ENCODE data around the gene TACC3.

Gene TACC3

GRCh38 chr4:1766106-1767060, 45.1 kb downstream of the TACC3 start:
- H3K27ac ChIP-seq (ENCODE audit: low read depth, low read length): no peak overlapping the region
- H3K4me1 ChIP-seq (ENCODE audit: control insufficient read depth in 1 of 2, insufficient read depth in 2 of 2, low read length in 2 of 2): peaks cover 0 to 4% of the 10 kb centered on the region in 2 donors
- H3K4me3 ChIP-seq (ENCODE audit: low read depth in 1 of 2, low read length in 2 of 2): no peak overlapping the region
- no peak overlapping the region for H3K9ac ChIP-seq (ENCODE audit: low read depth in 1 of 2, low read length in 2 of 2)
- no peaks in the 10 kb centered on the region for H3K36me3 ChIP-seq (ENCODE audit: control insufficient read depth in 1 of 2, insufficient read depth in 2 of 2, low read length in 2 of 2)
- no peaks in the 10 kb centered on the region for H3K9me3 ChIP-seq (ENCODE audit: control insufficient read depth in 1 of 2, low read length in 2 of 2)
- peaks cover 33 to 47% of the 10 kb centered on the region in 2 donors for H3K27me3 ChIP-seq (ENCODE audit: control insufficient read depth in 1 of 2, insufficient read depth in 2 of 2, low read length in 2 of 2)

DNA sequence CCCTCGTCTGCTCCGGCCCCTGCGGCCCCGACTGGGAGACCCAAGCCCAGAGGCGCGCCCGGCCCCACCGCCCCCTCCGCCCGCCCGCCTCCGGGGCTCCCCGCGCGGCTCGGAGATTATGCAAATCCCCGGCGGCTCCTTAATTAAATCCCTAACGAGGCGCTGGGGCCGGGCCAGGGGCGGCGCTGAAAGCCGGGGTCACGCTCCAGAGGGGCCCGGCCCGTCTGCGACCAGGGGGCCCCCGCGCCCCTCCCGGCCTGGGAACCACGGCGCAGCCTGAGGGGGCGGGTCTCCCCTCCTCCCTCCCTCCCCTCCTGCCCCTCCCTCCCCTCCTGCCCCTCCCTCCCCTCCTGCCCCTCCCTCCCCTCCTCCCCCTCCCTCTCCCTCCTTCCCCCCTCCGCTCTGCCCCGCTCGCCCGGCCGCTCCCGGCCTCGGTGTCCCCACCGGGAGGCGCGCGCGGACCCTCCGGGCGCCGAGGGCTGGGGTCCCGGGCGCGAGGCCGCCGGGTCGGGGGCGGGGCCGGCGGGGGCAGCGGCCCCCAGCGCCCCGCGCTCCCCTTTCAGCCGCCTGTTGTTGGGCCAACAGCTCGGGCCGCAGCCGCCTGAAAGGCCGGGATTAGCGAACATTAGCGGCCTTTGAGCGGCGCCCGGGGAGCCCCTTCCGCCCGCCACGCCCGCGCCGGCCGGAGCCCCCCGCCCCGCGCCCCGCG, 45.9 kb downstream of the TACC3 start:
- no peak overlapping the region for H3K4me3 ChIP-seq (ENCODE audit: low read depth in 1 of 2, low read length in 2 of 2)
- H3K27me3 ChIP-seq (ENCODE audit: control insufficient read depth in 1 of 2, insufficient read depth in 2 of 2, low read length in 2 of 2): peaks cover 33 to 49% of the 10 kb centered on the region in 2 donors
- H3K36me3 ChIP-seq (ENCODE audit: control insufficient read depth in 1 of 2, insufficient read depth in 2 of 2, low read length in 2 of 2): no peaks in the 10 kb centered on the region
- H3K4me1 ChIP-seq (ENCODE audit: control insufficient read depth in 1 of 2, insufficient read depth in 2 of 2, low read length in 2 of 2): peaks cover 0 to 4% of the 10 kb centered on the region in 2 donors
- no peak overlapping the region for H3K27ac ChIP-seq (ENCODE audit: low read depth, low read length)
- no peaks in the 10 kb centered on the region for H3K9me3 ChIP-seq (ENCODE audit: control insufficient read depth in 1 of 2, low read length in 2 of 2)
- no peak overlapping the region for H3K9ac ChIP-seq (ENCODE audit: low read depth in 1 of 2, low read length in 2 of 2)

DNA sequence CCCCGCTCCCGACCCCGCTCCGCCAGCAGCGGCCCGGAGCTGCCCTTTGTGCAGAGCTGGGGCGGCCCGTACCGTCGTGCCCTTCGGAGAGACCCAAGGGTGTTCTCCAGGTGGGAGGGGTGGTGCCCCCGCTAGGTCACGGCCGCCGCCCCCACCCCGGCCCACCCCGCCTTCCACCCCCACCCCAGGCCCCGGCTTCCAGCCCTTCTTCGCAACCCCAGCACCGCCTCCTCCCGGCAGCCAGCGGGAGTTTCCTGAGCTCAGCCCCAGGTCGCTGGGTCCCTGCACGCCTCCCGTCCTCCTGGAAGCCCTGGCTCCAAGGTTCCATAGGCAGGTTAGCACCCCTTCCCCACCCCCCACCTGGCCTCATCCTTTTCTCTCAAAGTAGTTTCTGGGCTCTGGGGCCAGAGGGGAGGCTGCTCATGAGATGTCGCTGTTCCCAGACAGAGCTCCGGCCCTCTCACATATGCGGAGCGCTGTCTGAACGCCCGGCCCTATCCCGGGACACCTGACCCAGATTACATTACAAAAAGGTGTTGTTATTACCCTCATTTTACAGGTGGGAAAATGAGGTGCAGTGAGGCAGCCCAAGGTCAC, 46.5 kb downstream of the TACC3 start:
- peaks cover 28 to 46% of the 10 kb centered on the region in 2 donors for H3K27me3 ChIP-seq (ENCODE audit: control insufficient read depth in 1 of 2, insufficient read depth in 2 of 2, low read length in 2 of 2)
- no peak overlapping the region for H3K27ac ChIP-seq (ENCODE audit: low read depth, low read length)
- no peak overlapping the region for H3K9ac ChIP-seq (ENCODE audit: low read depth in 1 of 2, low read length in 2 of 2)
- peaks cover 0 to 4% of the 10 kb centered on the region in 2 donors for H3K4me1 ChIP-seq (ENCODE audit: control insufficient read depth in 1 of 2, insufficient read depth in 2 of 2, low read length in 2 of 2)
- H3K4me3 ChIP-seq (ENCODE audit: low read depth in 1 of 2, low read length in 2 of 2): no peak overlapping the region
- H3K36me3 ChIP-seq (ENCODE audit: control insufficient read depth in 1 of 2, insufficient read depth in 2 of 2, low read length in 2 of 2): no peaks in the 10 kb centered on the region
- no peaks in the 10 kb centered on the region for H3K9me3 ChIP-seq (ENCODE audit: control insufficient read depth in 1 of 2, low read length in 2 of 2)

- Histone ChIP-seq H3K9me3 (ENCODE audit: control insufficient read depth in 1 of 2, low read length in 2 of 2) (no peaks in the 10 kb centered on the region), H3K27ac (ENCODE audit: low read depth, low read length) (no peak overlapping the region), H3K9ac (ENCODE audit: low read depth in 1 of 2, low read length in 2 of 2) (no peak overlapping the region), H3K4me1 (ENCODE audit: control insufficient read depth in 1 of 2, insufficient read depth in 2 of 2, low read length in 2 of 2) (peaks cover 0 to 4% of the 10 kb centered on the region in 2 donors), H3K27me3 (ENCODE audit: control insufficient read depth in 1 of 2, insufficient read depth in 2 of 2, low read length in 2 of 2) (peaks cover 24 to 46% of the 10 kb centered on the region in 2 donors), H3K36me3 (ENCODE audit: control insufficient read depth in 1 of 2, insufficient read depth in 2 of 2, low read length in 2 of 2) (no peaks in the 10 kb centered on the region), H3K4me3 (ENCODE audit: low read depth in 1 of 2, low read length in 2 of 2) (no peak overlapping the region)
Observed at GRCh38 chr4:1768367-1769034, 47.2 kb downstream of the TACC3 start.

DNA sequence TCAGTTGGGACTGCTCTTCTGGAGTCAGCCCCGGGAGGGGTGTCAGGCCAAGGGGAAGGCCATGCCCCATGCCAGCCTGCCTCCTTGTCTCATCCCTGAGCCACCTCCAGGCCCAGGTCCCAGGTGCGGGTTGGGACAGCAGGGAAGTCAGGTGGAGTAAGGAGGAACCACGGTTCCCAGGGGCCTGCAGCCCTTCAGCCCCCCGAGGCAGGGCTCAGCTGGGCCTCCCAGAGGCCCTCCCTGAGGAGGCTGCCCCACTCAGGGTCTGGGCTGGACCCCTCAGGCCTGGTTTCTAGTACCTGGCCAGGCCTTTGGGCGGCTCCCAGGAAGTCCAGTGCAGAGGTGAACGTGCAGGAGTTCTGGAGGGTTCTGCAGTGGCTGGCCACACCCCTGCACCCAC, 48.4 kb downstream of the TACC3 start:
- Histone ChIP-seq H3K9ac (ENCODE audit: low read depth in 1 of 2, low read length in 2 of 2) (no peak overlapping the region), H3K9me3 (ENCODE audit: control insufficient read depth in 1 of 2, low read length in 2 of 2) (no peaks in the 10 kb centered on the region), H3K4me1 (ENCODE audit: control insufficient read depth in 1 of 2, insufficient read depth in 2 of 2, low read length in 2 of 2) (no peaks in the 10 kb centered on the region), H3K27me3 (ENCODE audit: control insufficient read depth in 1 of 2, insufficient read depth in 2 of 2, low read length in 2 of 2) (peaks cover 24 to 42% of the 10 kb centered on the region in 2 donors), H3K4me3 (ENCODE audit: low read depth in 1 of 2, low read length in 2 of 2) (no peak overlapping the region), H3K27ac (ENCODE audit: low read depth, low read length) (no peak overlapping the region), H3K36me3 (ENCODE audit: control insufficient read depth in 1 of 2, insufficient read depth in 2 of 2, low read length in 2 of 2) (no peaks in the 10 kb centered on the region)

DNA sequence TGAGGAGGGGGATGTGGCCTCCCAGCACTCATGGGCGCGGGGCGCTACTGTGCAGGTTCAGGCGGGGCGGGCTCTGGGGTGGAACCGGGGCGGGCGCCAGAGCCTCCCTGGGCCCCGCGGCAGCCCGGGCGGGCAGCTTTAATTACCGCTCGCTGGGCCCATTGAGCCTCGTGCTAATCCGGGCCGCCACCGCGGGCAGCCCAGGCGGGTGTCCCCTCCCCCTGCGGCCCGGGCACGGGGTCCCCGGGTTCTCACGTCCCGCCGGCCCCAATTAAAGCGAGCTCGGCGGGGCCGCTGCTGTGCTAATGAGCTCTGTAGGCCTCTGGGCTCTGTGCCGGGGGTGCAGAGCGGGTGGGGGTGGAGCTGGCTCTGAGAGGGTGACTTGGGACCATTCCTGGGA, 48.9 kb downstream of the TACC3 start:
- peaks cover 24 to 42% of the 10 kb centered on the region in 2 donors for H3K27me3 ChIP-seq (ENCODE audit: control insufficient read depth in 1 of 2, insufficient read depth in 2 of 2, low read length in 2 of 2)
- no peak overlapping the region for H3K9ac ChIP-seq (ENCODE audit: low read depth in 1 of 2, low read length in 2 of 2)
- H3K9me3 ChIP-seq (ENCODE audit: control insufficient read depth in 1 of 2, low read length in 2 of 2): no peaks in the 10 kb centered on the region
- no peaks in the 10 kb centered on the region for H3K4me1 ChIP-seq (ENCODE audit: control insufficient read depth in 1 of 2, insufficient read depth in 2 of 2, low read length in 2 of 2)
- H3K4me3 ChIP-seq (ENCODE audit: low read depth in 1 of 2, low read length in 2 of 2): no peak overlapping the region
- no peaks in the 10 kb centered on the region for H3K36me3 ChIP-seq (ENCODE audit: control insufficient read depth in 1 of 2, insufficient read depth in 2 of 2, low read length in 2 of 2)
- no peak overlapping the region for H3K27ac ChIP-seq (ENCODE audit: low read depth, low read length)

DNA sequence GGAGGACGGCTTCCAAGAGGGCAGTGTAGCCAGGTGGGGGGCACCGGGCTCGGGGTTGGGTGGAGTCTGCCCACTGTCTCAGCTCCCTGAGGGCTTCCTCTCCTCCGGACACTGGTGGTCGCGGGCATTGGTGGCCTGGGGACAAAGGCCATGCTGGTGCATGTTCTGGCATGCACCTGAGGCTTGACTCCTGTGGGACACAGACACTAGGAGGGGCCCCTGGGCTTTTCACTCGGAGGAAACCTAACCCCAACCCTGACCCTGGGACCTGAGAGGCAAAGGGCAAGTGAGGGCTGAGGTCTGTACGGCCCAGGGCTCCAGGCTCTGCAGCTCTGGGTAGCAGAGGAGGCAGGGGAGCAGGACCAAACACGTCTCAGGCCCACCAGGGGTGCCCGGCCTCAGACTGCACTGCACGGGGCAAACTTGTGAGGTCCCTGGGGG, 49.5 kb downstream of the TACC3 start:
- H3K4me1 ChIP-seq (ENCODE audit: control insufficient read depth in 1 of 2, insufficient read depth in 2 of 2, low read length in 2 of 2): no peaks in the 10 kb centered on the region
- no peak overlapping the region for H3K4me3 ChIP-seq (ENCODE audit: low read depth in 1 of 2, low read length in 2 of 2)
- H3K36me3 ChIP-seq (ENCODE audit: control insufficient read depth in 1 of 2, insufficient read depth in 2 of 2, low read length in 2 of 2): no peaks in the 10 kb centered on the region
- H3K9ac ChIP-seq (ENCODE audit: low read depth in 1 of 2, low read length in 2 of 2): no peak overlapping the region
- peaks cover 24 to 37% of the 10 kb centered on the region in 2 donors for H3K27me3 ChIP-seq (ENCODE audit: control insufficient read depth in 1 of 2, insufficient read depth in 2 of 2, low read length in 2 of 2)
- H3K9me3 ChIP-seq (ENCODE audit: control insufficient read depth in 1 of 2, low read length in 2 of 2): no peaks in the 10 kb centered on the region
- H3K27ac ChIP-seq (ENCODE audit: low read depth, low read length): no peak overlapping the region

GRCh38 chr4:1771555-1772305, 50.4 kb downstream of the TACC3 start:
- H3K4me1 ChIP-seq (ENCODE audit: control insufficient read depth in 1 of 2, insufficient read depth in 2 of 2, low read length in 2 of 2): no peaks in the 10 kb centered on the region
- peaks cover 24 to 29% of the 10 kb centered on the region in 2 donors for H3K27me3 ChIP-seq (ENCODE audit: control insufficient read depth in 1 of 2, insufficient read depth in 2 of 2, low read length in 2 of 2)
- H3K9ac ChIP-seq (ENCODE audit: low read depth in 1 of 2, low read length in 2 of 2): no peak overlapping the region
- no peaks in the 10 kb centered on the region for H3K9me3 ChIP-seq (ENCODE audit: control insufficient read depth in 1 of 2, low read length in 2 of 2)
- no peak overlapping the region for H3K27ac ChIP-seq (ENCODE audit: low read depth, low read length)
- no peaks in the 10 kb centered on the region for H3K36me3 ChIP-seq (ENCODE audit: control insufficient read depth in 1 of 2, insufficient read depth in 2 of 2, low read length in 2 of 2)
- H3K4me3 ChIP-seq (ENCODE audit: low read depth in 1 of 2, low read length in 2 of 2): no peak overlapping the region

- H3K36me3 ChIP-seq (ENCODE audit: control insufficient read depth in 1 of 2, insufficient read depth in 2 of 2, low read length in 2 of 2): no peaks in the 10 kb centered on the region
- H3K27me3 ChIP-seq (ENCODE audit: control insufficient read depth in 1 of 2, insufficient read depth in 2 of 2, low read length in 2 of 2): peaks cover 22 to 29% of the 10 kb centered on the region in 2 donors
- no peaks in the 10 kb centered on the region for H3K9me3 ChIP-seq (ENCODE audit: control insufficient read depth in 1 of 2, low read length in 2 of 2)
- no peaks in the 10 kb centered on the region for H3K4me1 ChIP-seq (ENCODE audit: control insufficient read depth in 1 of 2, insufficient read depth in 2 of 2, low read length in 2 of 2)
- H3K27ac ChIP-seq (ENCODE audit: low read depth, low read length): no peak overlapping the region
- H3K4me3 ChIP-seq (ENCODE audit: low read depth in 1 of 2, low read length in 2 of 2): no peak overlapping the region
- no peak overlapping the region for H3K9ac ChIP-seq (ENCODE audit: low read depth in 1 of 2, low read length in 2 of 2)
Observed at GRCh38 chr4:1772853-1773538, 51.7 kb downstream of the TACC3 start.

All from duodenal mucosa (tissue), 2 donors.